Astrocyte of the spinal cord (primary cell): ENCODE measurements around the gene NPEPL1.

Source experiments
- DNase-seq: peaks from one replicate; pipeline ENCODE4 v3.0.0; 2011; ENCODE audit warnings: low read depth, low spot score
- H3K4me3 ChIP-seq: 2 replicates; pipeline ENCODE4 v1.5.1; 2011; ENCODE audit warnings: low read depth, mild to moderate bottlenecking, low read length, moderate library complexity
- in situ Hi-C: cut with HindIII; loops from 2 replicates; pipeline ENCODE4 v1.10.0; 2017; ENCODE audit warnings: low sequenced_read_pairs
- TF ChIP-seq, protein P1 (sequence below): IDR thresholded peaks from 2 replicates; pipeline ENCODE4 v1.5.1; 2012; ENCODE audit warnings: low read depth, mild to moderate bottlenecking, low read length, inconsistent platforms

Gene NPEPL1

DNA sequence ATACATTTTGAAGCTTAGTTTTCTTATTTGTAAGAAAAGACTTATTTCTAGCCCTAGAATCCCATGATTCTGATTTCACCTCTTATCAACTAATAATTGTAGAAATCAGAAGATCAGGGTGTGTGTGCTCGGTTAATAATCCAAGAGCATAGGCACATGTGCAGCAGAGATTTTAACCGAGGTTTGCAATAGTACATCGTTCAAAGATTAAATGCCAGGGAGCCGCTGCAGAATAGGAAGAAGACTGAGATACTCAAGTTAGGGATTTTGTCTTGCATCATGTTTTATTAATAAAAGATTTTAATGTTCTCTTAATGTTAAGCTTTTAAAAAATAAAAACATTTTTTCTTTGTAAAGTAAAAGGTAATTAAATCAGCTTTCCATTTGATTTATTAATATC lies 34.6 kb upstream of the NPEPL1 start:
- DNase-seq, result no peak
- TF ChIP-seq, protein P1, sequence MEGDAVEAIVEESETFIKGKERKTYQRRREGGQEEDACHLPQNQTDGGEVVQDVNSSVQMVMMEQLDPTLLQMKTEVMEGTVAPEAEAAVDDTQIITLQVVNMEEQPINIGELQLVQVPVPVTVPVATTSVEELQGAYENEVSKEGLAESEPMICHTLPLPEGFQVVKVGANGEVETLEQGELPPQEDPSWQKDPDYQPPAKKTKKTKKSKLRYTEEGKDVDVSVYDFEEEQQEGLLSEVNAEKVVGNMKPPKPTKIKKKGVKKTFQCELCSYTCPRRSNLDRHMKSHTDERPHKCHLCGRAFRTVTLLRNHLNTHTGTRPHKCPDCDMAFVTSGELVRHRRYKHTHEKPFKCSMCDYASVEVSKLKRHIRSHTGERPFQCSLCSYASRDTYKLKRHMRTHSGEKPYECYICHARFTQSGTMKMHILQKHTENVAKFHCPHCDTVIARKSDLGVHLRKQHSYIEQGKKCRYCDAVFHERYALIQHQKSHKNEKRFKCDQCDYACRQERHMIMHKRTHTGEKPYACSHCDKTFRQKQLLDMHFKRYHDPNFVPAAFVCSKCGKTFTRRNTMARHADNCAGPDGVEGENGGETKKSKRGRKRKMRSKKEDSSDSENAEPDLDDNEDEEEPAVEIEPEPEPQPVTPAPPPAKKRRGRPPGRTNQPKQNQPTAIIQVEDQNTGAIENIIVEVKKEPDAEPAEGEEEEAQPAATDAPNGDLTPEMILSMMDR, result no peak
- H3K4me3 ChIP-seq, result no peak overlapping the region
- in situ Hi-C loops, result loop anchor here (25.0 kb wide), 1 partner anchor 421 kb away; the partner anchor contains the start of gene ANKRD60

DNA sequence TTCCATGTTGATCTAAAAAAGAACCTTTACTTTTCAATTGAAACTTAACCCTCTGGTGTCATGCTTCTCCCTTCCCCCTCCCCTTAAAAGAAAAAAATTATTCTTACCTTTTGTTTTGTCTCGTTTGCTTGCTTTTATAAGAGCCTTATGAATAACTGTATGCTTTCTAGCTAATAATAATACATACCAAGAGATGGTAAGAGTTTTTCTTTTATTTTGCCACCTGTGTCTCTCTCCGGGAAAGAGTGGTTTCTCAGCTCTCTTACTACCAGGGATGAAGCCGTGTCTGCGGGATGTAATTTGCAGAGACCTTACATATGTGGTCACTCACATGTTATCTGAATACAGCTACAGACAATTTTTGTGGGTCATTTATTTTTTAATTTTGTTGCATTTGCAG lies 33.8 kb upstream of the NPEPL1 start:
- H3K4me3 ChIP-seq, result no peak overlapping the region
- in situ Hi-C loops, result loop anchor here (25.0 kb wide), 1 partner anchor 421 kb away; the partner anchor contains the start of gene ANKRD60
- DNase-seq, result no peak
- TF ChIP-seq, protein P1, result no peak

GRCh38 chr20:58659841-58660240 lies 32.8 kb upstream of the NPEPL1 start:
- H3K4me3 ChIP-seq, result no peak overlapping the region
- in situ Hi-C loops, result loop anchor here (25.0 kb wide), 1 partner anchor 423 kb away; the partner anchor contains the start of gene ANKRD60
- DNase-seq, result no peak

GRCh38 chr20:58660855-58661597 lies 31.6 kb upstream of the NPEPL1 start:
- H3K4me3 ChIP-seq, result no peak overlapping the region
- TF ChIP-seq, protein P1, result no peak
- in situ Hi-C loops, result loop anchor here (25.0 kb wide), 1 partner anchor 424 kb away; the partner anchor contains the start of gene ANKRD60
- DNase-seq, result no peak

More at GRCh38 chr20:58659841-58660240, 32.8 kb upstream of the NPEPL1 start:
- TF ChIP-seq, protein P1, result no peak

DNA sequence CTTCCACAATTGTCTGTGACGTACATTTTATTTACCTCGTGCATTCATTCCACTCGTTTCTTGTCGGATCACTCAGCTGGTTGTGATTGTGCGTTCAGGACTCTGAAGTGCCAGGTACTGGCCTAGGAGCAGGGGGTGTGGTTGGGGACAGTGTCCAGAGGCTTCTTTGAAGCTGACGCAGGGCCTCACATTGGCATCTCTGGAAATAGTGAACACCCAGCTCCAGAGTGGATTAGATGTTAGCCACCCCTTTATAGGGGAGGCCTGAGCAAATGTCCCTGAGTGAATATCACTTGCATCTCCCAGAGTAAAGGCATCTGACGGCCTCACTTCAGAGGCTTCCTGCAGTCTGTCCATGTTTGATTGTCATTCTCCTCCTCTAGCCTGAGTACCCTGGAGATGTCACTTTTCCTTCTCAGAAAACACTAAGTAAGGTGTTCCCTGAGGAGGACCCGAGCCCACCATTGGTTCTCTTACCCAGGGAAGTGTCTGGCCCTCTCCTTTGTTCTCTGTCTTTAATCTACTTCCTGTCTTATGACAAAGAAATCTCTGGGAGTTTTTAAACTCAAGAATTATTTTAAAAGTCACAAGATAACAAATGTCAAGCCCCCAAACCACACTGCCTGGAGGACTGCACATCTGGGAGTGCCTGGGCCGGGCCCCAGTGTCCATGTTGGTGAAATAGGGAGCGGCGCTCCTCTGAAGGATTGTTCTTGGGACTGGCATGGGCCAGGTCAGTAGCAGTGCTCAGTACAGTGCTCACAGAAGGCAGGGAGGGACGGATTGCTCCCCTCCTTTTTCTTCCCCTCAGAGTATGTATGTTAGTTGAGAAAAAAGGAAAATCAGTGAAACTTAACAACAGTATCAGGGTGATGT lies 30.8 kb upstream of the NPEPL1 start:
- in situ Hi-C loops, result loop anchor here (25.0 kb wide), 1 partner anchor 425 kb away; the partner anchor contains the start of gene ANKRD60
- no peak for DNase-seq
- no peak overlapping the region for H3K4me3 ChIP-seq
- TF ChIP-seq, protein P1, result no peak

DNA sequence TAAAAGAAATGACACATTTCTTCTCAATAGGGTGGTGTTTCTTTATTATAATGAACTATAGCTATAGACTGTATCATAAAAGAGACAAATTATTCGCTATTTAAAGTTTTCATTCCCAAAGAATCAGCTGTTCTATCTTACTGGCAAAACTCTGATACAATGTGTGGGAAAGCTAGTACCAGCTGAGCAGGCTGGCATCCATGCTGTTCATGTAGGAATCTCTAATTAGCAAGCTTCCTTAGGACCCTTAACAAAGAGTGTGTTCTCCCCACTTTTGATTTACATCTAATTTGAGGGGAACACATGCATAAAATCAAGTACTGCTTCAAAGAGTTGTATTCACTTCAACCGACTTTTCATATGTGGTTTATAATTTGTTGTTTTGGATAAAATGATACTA lies 28.3 kb upstream of the NPEPL1 start:
- in situ Hi-C loops, result loop anchor here (25.0 kb wide), 1 partner anchor 427 kb away; the partner anchor contains the start of gene ANKRD60
- DNase-seq, result no peak
- TF ChIP-seq, protein P1, result no peak
- no peak overlapping the region for H3K4me3 ChIP-seq
